Vagina (tissue), 2 donors: Measurements from ENCODE around the gene C16orf86. TPM values are rescaled to one million over a fixed set of nuclear protein-coding genes. Genes with fewer than 3 reads are reported as not detected.

Experiments used
- DNase-seq, 2 donors: peaks; one replicate each; pipeline ENCODE4 v3.0.0-alpha.2; 2017; ENCODE audit errors: extremely low spot score in 2 of 2
- H3K27ac ChIP-seq: fragments of 200-600 bp; sonication (generic); one replicate; pipeline ENCODE4 v1.5.1; 2019
- H3K27me3 ChIP-seq: fragments of 200-600 bp; sonication (generic); one replicate; pipeline ENCODE4 v1.5.1; 2019
- H3K36me3 ChIP-seq, 2 donors: fragments of 200-600 bp; sonication (generic); one replicate each; pipeline ENCODE4 v1.5.1; 2017 to 2019
- H3K4me1 ChIP-seq: fragments of 200-600 bp; sonication (generic); one replicate; pipeline ENCODE4 v1.5.1; 2019
- H3K4me3 ChIP-seq, 2 donors: fragments of 200-600 bp; sonication (generic); 1 replicate in 1 of 2; 2 replicates in 1 of 2; pipeline ENCODE4 v1.5.1; 2016 to 2019
- H3K9me3 ChIP-seq: fragments of 200-600 bp; sonication (generic); one replicate; pipeline ENCODE4 v1.5.1; 2019
- CTCF ChIP-seq, 3 experiments: fragments of 450-650 bp in 2 of 3; fragments of 200-600 bp in 1 of 3; sonication (generic) in 1 of 3; IDR thresholded peaks; one replicate each; pipeline ENCODE4 v1.5.1; 2017 to 2019; ENCODE audit warnings: antibody characterized with exemption in 3 of 3, mild to moderate bottlenecking in 2 of 3, moderate library complexity in 2 of 3
- POLR2A ChIP-seq, 2 donors: fragments of 450-650 bp; IDR thresholded peaks; one replicate each; pipeline ENCODE4 v1.6.1; 2017; ENCODE audit warnings: antibody characterized with exemption in 2 of 2, mild to moderate bottlenecking in 2 of 2, moderate library complexity in 2 of 2
- POLR2AphosphoS5 ChIP-seq, 2 donors: sonication (generic); formaldehyde crosslinking; IDR thresholded peaks; one replicate each; pipeline ENCODE4 v1.9.0; 2017; ENCODE audit warnings: antibody characterized with exemption in 2 of 2, mild to moderate bottlenecking in 2 of 2, low read depth in 1 of 2; ENCODE audit not compliant: insufficient read depth in 1 of 2
- intact Hi-C: fragments of 100-400 bp; cut with DNase I; formaldehyde crosslinking; loops from one replicate; pipeline ENCODE4 v1.15.1; 2023
- total RNA-seq: library from RNA; depleted of rRNA; stranded (reverse); fragments of >200 nt; gene quantifications from one replicate; pipeline ENCODE4 v1.2.3, GENCODE V29; 2016

C16orf86 gene
- total RNA-seq, 1 donor from 2014 or later, result 10.3 TPM

DNA sequence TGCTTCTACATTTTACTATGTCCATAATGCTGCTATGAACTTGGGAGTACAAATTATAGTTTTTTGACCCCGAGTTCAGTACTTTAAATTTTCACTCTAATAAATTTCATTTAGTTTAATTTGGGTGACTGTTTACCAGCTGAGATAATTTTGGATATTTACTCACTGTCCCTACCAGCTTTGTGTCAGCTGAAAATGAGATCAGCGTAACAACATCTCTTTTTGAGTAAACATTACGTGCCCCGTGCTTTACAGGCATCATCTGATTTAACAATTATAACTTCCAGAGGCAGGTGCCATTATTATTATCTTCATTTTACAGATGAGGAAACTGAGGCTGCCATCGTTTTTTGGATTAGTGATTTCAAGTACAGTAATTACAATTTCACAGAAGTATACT lies 37.5 kb downstream of the C16orf86 start:
- no peak overlapping the region for H3K4me3 ChIP-seq
- H3K27ac ChIP-seq, result no peak overlapping the region
- no peaks in the 10 kb centered on the region for H3K27me3 ChIP-seq
- intact Hi-C loops, result no loop called here
- H3K36me3 ChIP-seq, result no peaks in the 10 kb centered on the region
- no peak for DNase-seq
- H3K9me3 ChIP-seq, result no peaks in the 10 kb centered on the region
- TF ChIP-seq POLR2A (IDR thresholded peaks at IDR 0.05) (no peak), CTCF (IDR thresholded peaks at IDR 0.05) (no peak), POLR2AphosphoS5 (IDR thresholded peaks at IDR 0.05; ENCODE audit: insufficient read depth in 1 of 2, low read depth in 1 of 2) (no peak)
- H3K4me1 ChIP-seq, result peaks cover 13% of the 10 kb centered on the region

DNA sequence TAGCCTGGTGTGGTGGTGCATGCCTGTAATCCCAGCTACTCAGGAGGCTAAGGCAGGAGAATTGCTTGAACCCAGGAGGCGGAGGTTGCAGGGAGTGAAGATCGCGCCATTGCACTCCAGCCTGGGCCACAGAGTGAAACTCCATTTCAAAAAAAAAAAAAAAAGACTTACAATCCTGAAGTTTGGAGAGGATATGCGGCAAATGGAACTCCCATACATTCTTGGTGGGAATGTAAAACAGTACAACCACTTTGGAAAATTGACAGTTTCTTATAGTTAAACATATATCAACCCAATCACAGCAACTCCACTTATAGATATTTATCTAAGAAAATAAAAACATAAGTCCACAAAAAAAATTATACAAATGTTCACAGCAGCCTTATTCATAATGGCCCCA lies 40.6 kb downstream of the C16orf86 start:
- no peak overlapping the region for H3K27ac ChIP-seq
- TF ChIP-seq POLR2A (IDR thresholded peaks at IDR 0.05) (no peak), CTCF (IDR thresholded peaks at IDR 0.05) (no peak), POLR2AphosphoS5 (IDR thresholded peaks at IDR 0.05; ENCODE audit: insufficient read depth in 1 of 2, low read depth in 1 of 2) (no peak)
- H3K27me3 ChIP-seq, result no peaks in the 10 kb centered on the region
- no peaks in the 10 kb centered on the region for H3K36me3 ChIP-seq
- peaks cover 13% of the 10 kb centered on the region for H3K4me1 ChIP-seq
- no peak overlapping the region for H3K4me3 ChIP-seq
- no peak for DNase-seq
- H3K9me3 ChIP-seq, result no peaks in the 10 kb centered on the region
- intact Hi-C loops, result no loop called here

GRCh38 chr16:67707790-67708189 lies 41.2 kb downstream of the C16orf86 start:
- intact Hi-C loops, result no loop called here
- H3K27me3 ChIP-seq, result no peaks in the 10 kb centered on the region
- H3K9me3 ChIP-seq, result no peaks in the 10 kb centered on the region
- H3K4me1 ChIP-seq, result peaks cover 10% of the 10 kb centered on the region
- TF ChIP-seq POLR2A (IDR thresholded peaks at IDR 0.05) (no peak), CTCF (IDR thresholded peaks at IDR 0.05) (no peak), POLR2AphosphoS5 (IDR thresholded peaks at IDR 0.05; ENCODE audit: insufficient read depth in 1 of 2, low read depth in 1 of 2) (no peak)
- no peak overlapping the region for H3K4me3 ChIP-seq
- H3K36me3 ChIP-seq, result no peaks in the 10 kb centered on the region
- DNase-seq, result no peak
- no peak overlapping the region for H3K27ac ChIP-seq

- no peak for TF ChIP-seq CTCF (IDR thresholded peaks at IDR 0.05)
- no peak for TF ChIP-seq POLR2AphosphoS5 (IDR thresholded peaks at IDR 0.05; ENCODE audit: insufficient read depth in 1 of 2, low read depth in 1 of 2)
- no peak for TF ChIP-seq POLR2A (IDR thresholded peaks at IDR 0.05)
- Histone ChIP-seq H3K36me3 (no peaks in the 10 kb centered on the region), H3K27me3 (no peaks in the 10 kb centered on the region), H3K9me3 (no peaks in the 10 kb centered on the region), H3K4me3 (no peak overlapping the region), H3K4me1 (peaks cover 4% of the 10 kb centered on the region), H3K27ac (no peak overlapping the region)
- no peak for DNase-seq
- intact Hi-C loops, result no loop called here
Observed at GRCh38 chr16:67708368-67708771, 41.8 kb downstream of the C16orf86 start.

DNA sequence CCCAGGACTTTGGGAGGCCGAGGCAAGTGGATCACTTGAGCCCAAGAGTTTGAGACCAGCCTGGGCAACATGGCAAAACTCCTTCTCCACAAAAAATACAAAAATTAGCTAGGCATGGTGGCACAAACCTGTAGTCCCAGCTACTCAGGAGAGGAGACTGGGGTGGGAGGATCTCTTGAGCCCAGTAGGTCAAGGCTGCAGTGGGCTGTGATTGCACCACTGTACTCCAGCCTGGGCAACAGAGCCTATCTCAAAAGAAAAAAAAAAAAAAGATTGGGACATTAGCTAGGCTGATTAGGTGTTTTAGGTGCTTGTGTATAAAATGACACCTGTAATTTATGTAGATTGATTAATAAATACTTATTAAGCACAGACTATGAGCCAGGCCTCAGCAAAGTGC lies 42.4 kb downstream of the C16orf86 start:
- DNase-seq, result no peak
- Histone ChIP-seq H3K27ac (no peak overlapping the region), H3K9me3 (no peaks in the 10 kb centered on the region), H3K27me3 (no peaks in the 10 kb centered on the region), H3K36me3 (no peaks in the 10 kb centered on the region), H3K4me1 (no peaks in the 10 kb centered on the region), H3K4me3 (no peak overlapping the region)
- intact Hi-C loops, result no loop called here
- no peak for TF ChIP-seq POLR2AphosphoS5 (IDR thresholded peaks at IDR 0.05; ENCODE audit: insufficient read depth in 1 of 2, low read depth in 1 of 2)
- no peak for TF ChIP-seq CTCF (IDR thresholded peaks at IDR 0.05)
